HG03432 (cell line): ENCODE measurements around the gene CTPS2.
"Not testable (repeated sequence)": the region's sequence is repeated elsewhere in the genome, so short reads cannot be mapped to it uniquely, and the experiment has no call there.

Experiments
- ATAC-seq: cut with Tn5 transposase; IDR thresholded peaks from one replicate; pipeline ENCODE4 v1.9.1; 2021; ENCODE audit warnings: mild to moderate bottlenecking, moderate library complexity; ENCODE audit not compliant: unreplicated experiment

The CTPS2 gene

GRCh38 chrX:16659321-16659720 lies 53.1 kb downstream of the CTPS2 start:
- no peak for ATAC-seq

GRCh38 chrX:16658284-16658683 lies 54.2 kb downstream of the CTPS2 start:
- ATAC-seq: no peak

GRCh38 chrX:16654093-16654492 lies 58.4 kb downstream of the CTPS2 start:
- no peak for ATAC-seq

- no peak for ATAC-seq
Measured at GRCh38 chrX:16653424-16653823, 59.0 kb downstream of the CTPS2 start.

- ATAC-seq: no peak
Measured at GRCh38 chrX:16651391-16652024, 61.0 kb downstream of the CTPS2 start.

GRCh38 chrX:16649858-16650257 lies 62.6 kb downstream of the CTPS2 start, which contains the start of gene S100G:
Gene S100G (plus strand): TSS chrX:16650158. CDS start chrX:16651007, 849 bp downstream.
- ATAC-seq: no peak

GRCh38 chrX:16646366-16647138 lies 65.9 kb downstream of the CTPS2 start:
- no peak for ATAC-seq

- ATAC-seq: no peak
Measured at GRCh38 chrX:16643176-16643575, 69.3 kb downstream of the CTPS2 start.

- no peak for ATAC-seq
Measured at GRCh38 chrX:16640823-16641222, 71.6 kb downstream of the CTPS2 start.

GRCh38 chrX:16639966-16640365 lies 72.5 kb downstream of the CTPS2 start:
- no peak for ATAC-seq

GRCh38 chrX:16638533-16638932 lies 73.9 kb downstream of the CTPS2 start:
- ATAC-seq: no peak

GRCh38 chrX:16635596-16635995 lies 76.9 kb downstream of the CTPS2 start:
- no peak for ATAC-seq

- ATAC-seq: no peak
Measured at GRCh38 chrX:16635040-16635439, 77.4 kb downstream of the CTPS2 start.

- no peak for ATAC-seq
Measured at GRCh38 chrX:16633754-16634153, 78.7 kb downstream of the CTPS2 start.

GRCh38 chrX:16629909-16630308 lies 82.6 kb downstream of the CTPS2 start:
- ATAC-seq: no peak

- no peak for ATAC-seq
Measured at GRCh38 chrX:16628946-16629595, 83.4 kb downstream of the CTPS2 start.

- ATAC-seq: not testable (repeated sequence)
Measured at GRCh38 chrX:16628511-16628910, 84.0 kb downstream of the CTPS2 start.

GRCh38 chrX:16619024-16619423 lies 93.4 kb downstream of the CTPS2 start:
- ATAC-seq: no peak

- ATAC-seq: no peak
Measured at GRCh38 chrX:16618422-16618821, 94.0 kb downstream of the CTPS2 start.

GRCh38 chrX:16617382-16617781 lies 95.1 kb downstream of the CTPS2 start:
- no peak for ATAC-seq

GRCh38 chrX:16612257-16612897 lies 100.1 kb downstream of the CTPS2 start:
- no peak for ATAC-seq
